ENCODE data around the gene SCOC.

GRCh38 chr4:140346136-140346535 lies 27.3 kb upstream of the SCOC start:
- TF ChIP-seq POLR2A (IDR thresholded peaks at IDR 0.05), result no peak
- TF ChIP-seq CTCF (IDR thresholded peaks at IDR 0.05), result no peak
